CD4-positive, CD25-positive, alpha-beta regulatory T cell (primary cell): ENCODE data around the gene FANCD2OS. TPM values are rescaled to one million over a fixed set of nuclear protein-coding genes. Genes with fewer than 3 reads are reported as not detected.
A peak's percentile ranks its signal among the peaks of the same experiment; 100 is the strongest.

Source experiments
- ATAC-seq, 2 donors: fragments of 150-1000 bp; cut with Tn5 transposase; one replicate each; pipeline ENCODE4 v1.10.0; 2021; ENCODE audit warnings: low read depth in 2 of 2, moderate number of reproducible peaks in 2 of 2, moderate library complexity in 1 of 2
- DNase-seq, 3 donors: peaks; one replicate each; pipeline versions ENCODE4 v3.0.0 to v3.0.0-alpha.2; 2012 to 2022; ENCODE audit warnings: mixed read lengths in 1 of 3
- H3K27ac ChIP-seq: one replicate; pipeline ENCODE4 v1.7.0; 2013; ENCODE audit warnings: mild to moderate bottlenecking, low read length; ENCODE audit not compliant: insufficient read depth, poor library complexity, severe bottlenecking
- H3K27me3 ChIP-seq: one replicate; pipeline ENCODE4 v1.7.0; 2013; ENCODE audit warnings: low read length; ENCODE audit not compliant: control insufficient read depth, insufficient read depth
- H3K36me3 ChIP-seq: one replicate; pipeline ENCODE4 v1.7.0; 2013; ENCODE audit warnings: mild to moderate bottlenecking, low read length, moderate library complexity; ENCODE audit not compliant: control insufficient read depth, insufficient read depth
- H3K4me1 ChIP-seq: 2 replicates; pipeline ENCODE4 v1.7.0; 2013; ENCODE audit warnings: mild to moderate bottlenecking, low read length; ENCODE audit not compliant: insufficient read depth, control insufficient read depth, poor library complexity, severe bottlenecking
- H3K4me3 ChIP-seq: one replicate; pipeline ENCODE4 v1.7.0; 2013; ENCODE audit warnings: low read depth, mild to moderate bottlenecking, low read length, moderate library complexity
- H3K9me3 ChIP-seq, 2 experiments: 1 replicate in 1 of 2; 2 replicates in 1 of 2; pipeline ENCODE4 v1.7.0; 2013; ENCODE audit warnings: low read length in 2 of 2, mild to moderate bottlenecking in 1 of 2, moderate library complexity in 1 of 2; ENCODE audit not compliant: control insufficient read depth in 2 of 2
- H3K27ac Mint-ChIP-seq, 3 donors: one replicate each; pipeline ENCODE4 v1.8.0; 2020 to 2022; ENCODE audit warnings: mild to moderate bottlenecking in 3 of 3, mixed read lengths in 3 of 3, moderate library complexity in 2 of 3
- H3K27me3 Mint-ChIP-seq: one replicate; pipeline ENCODE4 v1.8.0; 2022; ENCODE audit warnings: mild to moderate bottlenecking, mixed read lengths
- H3K36me3 Mint-ChIP-seq: one replicate; pipeline ENCODE4 v1.8.0; 2020; ENCODE audit warnings: mixed read lengths
- H3K4me1 Mint-ChIP-seq, 4 donors: one replicate each; pipeline ENCODE4 v1.8.0; 2020 to 2022; ENCODE audit warnings: mixed read lengths in 4 of 4, mild to moderate bottlenecking in 1 of 4
- H3K4me3 Mint-ChIP-seq, 4 donors: one replicate each; pipeline ENCODE4 v1.8.0; 2020 to 2022; ENCODE audit warnings: mild to moderate bottlenecking in 4 of 4, mixed read lengths in 4 of 4, moderate library complexity in 3 of 4
- H3K9me3 Mint-ChIP-seq, 7 donors: one replicate each; pipeline ENCODE4 v1.8.0; 2020 to 2022; ENCODE audit warnings: mixed read lengths in 7 of 7, mild to moderate bottlenecking in 3 of 7, moderate library complexity in 2 of 7
- polyA plus RNA-seq, 4 donors: library from polyadenylated mRNA; unstranded; fragments of 300-500 nt; fragmentation: Illumina TruSeq; gene quantifications; one replicate each; pipeline ENCODE4 v1.2.3, GENCODE V29; 2021
- total RNA-seq: library from RNA; stranded (reverse); gene quantifications from one replicate; pipeline ENCODE4 v1.2.3, GENCODE V29; 2022

FANCD2OS gene, protein sequence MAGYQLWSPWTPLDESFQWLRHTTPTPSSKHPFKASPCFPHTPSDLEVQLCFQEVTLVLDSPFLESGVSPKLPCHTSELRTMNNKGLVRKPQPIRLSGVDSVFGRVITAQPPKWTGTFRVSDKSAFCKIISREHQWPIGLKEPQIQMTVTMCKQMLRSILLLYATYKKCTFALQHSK
- total RNA-seq (not detected), polyA plus RNA-seq (not detected)

DNA sequence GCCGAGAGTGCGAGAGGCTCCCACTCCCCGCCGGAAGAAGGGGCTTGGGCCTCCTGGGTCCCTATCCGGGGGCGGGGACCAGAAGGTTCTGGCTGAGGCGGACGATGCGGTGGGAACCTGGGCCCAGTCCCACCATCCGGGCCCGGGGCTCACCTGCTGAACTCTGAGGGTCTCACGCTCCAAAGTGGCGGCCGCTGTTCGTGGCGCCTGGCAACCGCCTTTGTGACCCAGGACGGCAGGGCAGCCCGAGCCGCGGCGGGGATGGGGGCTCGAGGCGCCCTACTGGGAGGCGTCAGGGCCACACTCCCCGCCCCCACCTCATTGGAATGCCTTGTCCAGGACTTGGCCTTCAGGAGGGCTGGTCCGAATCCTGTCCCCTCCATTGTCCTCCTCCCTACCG is at the start of gene FANCD2OS:
Gene FANCD2OS (minus strand): TSS at position 165 of the 400 bp plus-strand sequence. CDS start 3,481 bp downstream, outside the sequence.
- no peaks in the 10 kb centered on the region for H3K9me3 ChIP-seq
- H3K27ac ChIP-seq, result no peak within 1 kb of the TSS
- peak within 1 kb of the TSS in 1 of 4 donors; percentile 58 for H3K4me3 Mint-ChIP-seq
- ATAC-seq (no peak), DNase-seq (no peak)
- no peaks in the 10 kb centered on the region for H3K4me1 Mint-ChIP-seq
- no peaks in the 10 kb centered on the region for H3K27me3 ChIP-seq
- H3K27me3 Mint-ChIP-seq, result no peaks in the 10 kb centered on the region
- H3K4me1 ChIP-seq, result no peaks in the 10 kb centered on the region
- H3K27ac Mint-ChIP-seq, result peak within 1 kb of the TSS in 1 of 3 donors; percentile 93
- no peaks in the 10 kb centered on the region for H3K36me3 ChIP-seq
- no peaks in the 10 kb centered on the region for H3K36me3 Mint-ChIP-seq
- no peaks in the 10 kb centered on the region for H3K9me3 Mint-ChIP-seq
- H3K4me3 ChIP-seq, result no peak within 1 kb of the TSS

DNA sequence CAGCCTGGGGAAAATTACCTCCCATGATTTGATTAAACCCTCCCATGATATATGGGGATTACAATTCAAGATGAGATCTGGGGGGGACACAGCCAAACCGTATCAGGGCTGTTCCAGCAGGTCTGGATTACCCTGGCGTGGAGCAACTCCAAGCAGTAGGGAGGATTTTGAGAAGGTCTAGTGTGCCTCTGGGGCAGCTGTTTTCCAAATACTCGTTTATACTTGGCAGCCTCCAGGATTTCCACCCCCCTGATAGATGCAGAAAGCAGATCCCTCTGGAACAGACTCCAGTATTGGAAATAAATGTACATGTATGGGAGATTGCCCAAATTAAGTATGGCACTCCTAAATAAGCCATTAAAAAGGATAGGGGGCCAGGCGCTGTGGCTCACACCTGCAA is 49.0 kb upstream of the FANCD2OS start:
- DNase-seq (no peak), ATAC-seq (no peak)
- Mint-ChIP-seq H3K4me1 (no peaks in the 10 kb centered on the region), H3K27me3 (no peaks in the 10 kb centered on the region), H3K36me3 (peaks cover 7% of the 10 kb centered on the region), H3K27ac (no peak overlapping the region), H3K9me3 (no peaks in the 10 kb centered on the region), H3K4me3 (no peak overlapping the region)
- Histone ChIP-seq H3K4me3 (no peak overlapping the region), H3K36me3 (peaks cover 22% of the 10 kb centered on the region), H3K27ac (no peak overlapping the region), H3K9me3 (no peaks in the 10 kb centered on the region), H3K27me3 (no peaks in the 10 kb centered on the region), H3K4me1 (no peaks in the 10 kb centered on the region)

DNA sequence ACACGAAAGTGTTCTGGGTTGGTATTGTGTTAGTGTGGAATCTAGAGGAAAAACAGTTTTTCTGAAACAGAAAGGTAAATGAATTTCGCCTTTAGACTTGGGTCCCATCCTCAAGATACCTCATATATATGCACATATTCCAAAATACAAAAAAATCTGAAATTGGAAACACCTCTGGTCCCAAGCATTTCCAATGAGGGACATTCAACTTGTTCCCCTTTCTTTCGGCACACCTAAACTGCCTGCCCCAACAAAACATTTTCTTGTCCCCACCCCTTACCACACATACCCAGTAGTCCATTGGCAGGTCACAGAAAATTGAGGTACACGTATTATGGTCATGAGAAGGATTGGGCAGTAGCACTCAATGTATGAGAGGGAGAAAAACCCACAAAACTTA is 47.6 kb upstream of the FANCD2OS start:
- Mint-ChIP-seq H3K36me3 (peaks cover 18% of the 10 kb centered on the region), H3K4me3 (no peak overlapping the region), H3K4me1 (peaks cover 0 to 1% (median 0%) of the 10 kb centered on the region in 4 donors), H3K9me3 (no peaks in the 10 kb centered on the region), H3K27ac (peak overlapping the region in 1 of 3 donors; percentile 60), H3K27me3 (no peaks in the 10 kb centered on the region)
- no peaks in the 10 kb centered on the region for H3K4me1 ChIP-seq
- no peaks in the 10 kb centered on the region for H3K27me3 ChIP-seq
- DNase-seq (no peak), ATAC-seq (no peak)
- H3K4me3 ChIP-seq, result no peak overlapping the region
- H3K27ac ChIP-seq, result no peak overlapping the region
- no peaks in the 10 kb centered on the region for H3K9me3 ChIP-seq
- peaks cover 34% of the 10 kb centered on the region for H3K36me3 ChIP-seq

DNA sequence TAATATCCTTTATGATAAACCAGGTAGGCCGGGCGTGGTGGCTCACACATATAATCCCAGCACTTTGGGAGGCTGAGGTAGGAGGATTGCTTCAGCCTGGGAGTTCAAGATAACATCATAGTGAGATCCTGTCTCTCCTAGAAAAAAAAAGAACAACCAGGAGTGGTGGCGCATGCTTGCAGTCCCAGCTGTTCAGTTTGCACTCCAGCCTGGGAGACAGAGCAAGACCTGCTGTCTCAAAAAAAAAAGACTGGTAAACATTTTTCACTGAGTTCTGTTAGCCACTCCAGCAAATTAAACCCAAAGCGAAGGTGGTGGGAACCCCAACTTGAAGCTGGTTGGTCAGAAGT is 47.0 kb upstream of the FANCD2OS start:
- no peaks in the 10 kb centered on the region for H3K9me3 Mint-ChIP-seq
- H3K27me3 Mint-ChIP-seq, result no peaks in the 10 kb centered on the region
- Histone ChIP-seq H3K9me3 (no peaks in the 10 kb centered on the region), H3K4me3 (no peak overlapping the region), H3K4me1 (no peaks in the 10 kb centered on the region), H3K27me3 (no peaks in the 10 kb centered on the region), H3K27ac (no peak overlapping the region), H3K36me3 (peaks cover 40% of the 10 kb centered on the region)
- H3K4me1 Mint-ChIP-seq, result peaks cover 0 to 3% (median under 1%) of the 10 kb centered on the region in 4 donors
- ATAC-seq (no peak), DNase-seq (no peak)
- peaks cover 24% of the 10 kb centered on the region for H3K36me3 Mint-ChIP-seq
- H3K27ac Mint-ChIP-seq, result peak overlapping the region in 1 of 3 donors; percentile 60
- no peak overlapping the region for H3K4me3 Mint-ChIP-seq

DNA sequence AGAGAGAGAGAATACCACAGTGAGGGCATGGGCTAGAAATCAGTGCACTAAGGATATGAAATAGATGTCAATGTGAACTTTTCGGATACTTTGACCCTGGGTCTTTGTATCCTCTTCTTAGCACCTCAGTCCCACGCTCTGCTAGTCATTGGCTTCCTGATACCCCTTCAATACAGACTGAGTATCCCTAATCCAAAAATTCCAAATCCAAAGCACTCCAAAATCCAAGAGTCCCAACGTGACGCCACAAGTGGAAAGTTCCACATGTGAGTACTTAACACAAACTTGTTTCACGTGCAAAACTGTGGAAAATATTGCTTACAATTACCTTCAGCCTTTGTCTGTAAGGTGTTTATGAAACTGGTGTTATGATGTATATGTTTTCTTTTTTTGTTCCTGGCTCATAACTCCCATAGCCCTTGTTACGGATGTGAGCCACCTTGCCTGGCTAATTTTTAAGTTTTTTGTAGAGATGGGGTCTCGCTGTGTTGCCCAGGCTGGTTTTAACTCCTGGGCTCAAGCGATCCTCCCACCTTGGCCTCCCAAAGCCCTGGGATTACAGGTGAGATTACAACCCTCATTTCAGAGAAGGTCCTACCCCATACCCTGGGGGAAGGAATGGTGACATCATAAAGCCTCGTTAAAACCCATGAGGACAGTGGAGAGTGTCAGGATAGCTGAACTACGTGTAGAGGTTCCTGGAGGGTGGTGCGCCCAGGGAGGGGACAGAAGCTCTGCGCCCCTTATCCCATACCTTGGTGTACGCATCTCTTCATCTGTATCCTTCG is 46.5 kb upstream of the FANCD2OS start:
- no peak for ATAC-seq
- Histone ChIP-seq H3K9me3 (no peaks in the 10 kb centered on the region), H3K27me3 (no peaks in the 10 kb centered on the region), H3K4me3 (no peak overlapping the region), H3K4me1 (no peaks in the 10 kb centered on the region), H3K27ac (no peak overlapping the region), H3K36me3 (peaks cover 45% of the 10 kb centered on the region)
- H3K4me1 Mint-ChIP-seq, result peaks cover 0 to 7% (median 5%) of the 10 kb centered on the region in 4 donors
- H3K4me3 Mint-ChIP-seq, result no peak overlapping the region
- peak overlapping the region in 2 of 3 donors; percentile 42 to 60 for H3K27ac Mint-ChIP-seq
- peaks cover 29% of the 10 kb centered on the region for H3K36me3 Mint-ChIP-seq
- DNase-seq, result no peak
- no peaks in the 10 kb centered on the region for H3K27me3 Mint-ChIP-seq
- no peaks in the 10 kb centered on the region for H3K9me3 Mint-ChIP-seq

DNA sequence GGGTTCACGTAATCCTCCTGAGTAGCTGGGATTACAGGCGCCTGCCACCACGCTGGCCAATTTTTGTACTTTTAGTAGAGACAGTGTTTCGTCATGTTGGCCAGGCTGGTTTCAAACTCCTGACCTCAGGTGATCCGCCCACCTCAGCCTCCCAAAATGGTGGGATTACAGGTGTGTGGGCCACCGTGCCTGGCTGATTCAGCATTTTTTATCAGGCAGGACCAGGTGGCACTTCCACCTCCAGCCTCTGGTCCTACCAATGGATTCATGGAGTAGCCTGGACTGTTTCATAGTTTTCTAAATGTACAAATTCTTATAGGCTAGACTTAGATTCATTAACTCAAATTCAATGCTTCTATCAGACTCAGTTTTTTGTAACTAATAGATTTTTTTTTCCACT is 42.9 kb upstream of the FANCD2OS start:
- Mint-ChIP-seq H3K36me3 (peaks cover 32% of the 10 kb centered on the region), H3K4me3 (no peak overlapping the region), H3K27me3 (no peaks in the 10 kb centered on the region), H3K27ac (no peak overlapping the region), H3K9me3 (no peaks in the 10 kb centered on the region), H3K4me1 (peaks cover 5 to 19% (median 12%) of the 10 kb centered on the region in 4 donors)
- H3K9me3 ChIP-seq, result no peaks in the 10 kb centered on the region
- no peak for DNase-seq
- H3K4me1 ChIP-seq, result peaks cover 7% of the 10 kb centered on the region
- no peak overlapping the region for H3K4me3 ChIP-seq
- no peak for ATAC-seq
- peaks cover 67% of the 10 kb centered on the region for H3K36me3 ChIP-seq
- H3K27me3 ChIP-seq, result no peaks in the 10 kb centered on the region
- no peak overlapping the region for H3K27ac ChIP-seq

DNA sequence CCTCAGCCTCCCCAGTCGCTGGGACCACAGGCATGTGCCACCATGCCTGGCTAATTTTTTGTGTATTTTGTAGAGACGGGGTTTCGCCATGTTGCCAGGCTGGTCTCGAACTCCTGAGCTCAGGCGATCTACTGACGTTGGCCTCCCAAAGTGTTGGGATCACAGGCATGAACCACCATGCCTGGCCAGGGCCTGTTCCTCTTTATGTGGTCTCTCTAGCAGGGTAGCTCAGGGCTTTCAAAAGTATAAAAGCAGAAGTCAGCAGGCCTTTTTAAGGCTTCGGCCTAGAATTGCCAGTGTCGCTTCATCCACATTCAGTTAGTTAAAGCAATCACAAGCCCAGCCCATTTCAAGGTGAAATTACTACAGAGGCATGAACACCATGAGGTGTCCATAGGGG is 41.2 kb upstream of the FANCD2OS start:
- DNase-seq (no peak), ATAC-seq (no peak)
- peaks cover 5 to 33% (median 18%) of the 10 kb centered on the region in 4 donors for H3K4me1 Mint-ChIP-seq
- Histone ChIP-seq H3K27me3 (no peaks in the 10 kb centered on the region), H3K4me1 (peaks cover 10% of the 10 kb centered on the region), H3K36me3 (peaks cover 61% of the 10 kb centered on the region), H3K27ac (no peak overlapping the region), H3K9me3 (no peaks in the 10 kb centered on the region), H3K4me3 (no peak overlapping the region)
- H3K27me3 Mint-ChIP-seq, result no peaks in the 10 kb centered on the region
- no peak overlapping the region for H3K27ac Mint-ChIP-seq
- no peaks in the 10 kb centered on the region for H3K9me3 Mint-ChIP-seq
- H3K36me3 Mint-ChIP-seq, result peaks cover 36% of the 10 kb centered on the region
- H3K4me3 Mint-ChIP-seq, result peak overlapping the region in 1 of 4 donors; percentile 68
